ENCODE measurements around the gene PRKAR1B.
A peak's percentile ranks its signal among the peaks of the same experiment; 100 is the strongest.
"Not testable (repeated sequence)": the region's sequence is repeated elsewhere in the genome, so short reads cannot be mapped to it uniquely, and the experiment has no call there.

Gene PRKAR1B

GRCh38 chr7:641269-641671 lies 85.8 kb downstream of the PRKAR1B start:
- DNase-seq, result no peak

GRCh38 chr7:638256-639011 lies 88.6 kb downstream of the PRKAR1B start:
- no peak for DNase-seq

- no peak for DNase-seq
Measured at GRCh38 chr7:637826-638225, 89.3 kb downstream of the PRKAR1B start.

GRCh38 chr7:636396-636795 lies 90.7 kb downstream of the PRKAR1B start:
- DNase-seq, result peak; percentile 53 to 61

- DNase-seq, result not testable (repeated sequence)
Measured at GRCh38 chr7:635687-636382, 91.2 kb downstream of the PRKAR1B start.

GRCh38 chr7:635227-635626 lies 91.9 kb downstream of the PRKAR1B start:
- no peak for DNase-seq

GRCh38 chr7:633381-634018 lies 93.6 kb downstream of the PRKAR1B start:
- DNase-seq, result no peak

- no peak for DNase-seq
Measured at GRCh38 chr7:632831-633210, 94.3 kb downstream of the PRKAR1B start.

GRCh38 chr7:631964-632830 lies 94.9 kb downstream of the PRKAR1B start:
- DNase-seq, result no peak

GRCh38 chr7:631291-631711 lies 95.8 kb downstream of the PRKAR1B start:
- DNase-seq, result no peak

GRCh38 chr7:630539-630938 lies 96.5 kb downstream of the PRKAR1B start:
- no peak for DNase-seq

GRCh38 chr7:630111-630511 lies 97.0 kb downstream of the PRKAR1B start:
- no peak for DNase-seq

- no peak for DNase-seq
Measured at GRCh38 chr7:628826-629225, 98.3 kb downstream of the PRKAR1B start.

GRCh38 chr7:628402-628763 lies 98.7 kb downstream of the PRKAR1B start:
- no peak for DNase-seq

- no peak for DNase-seq
Measured at GRCh38 chr7:627661-628401, 99.2 kb downstream of the PRKAR1B start.

GRCh38 chr7:625376-625971 lies 101.6 kb downstream of the PRKAR1B start:
- no peak for DNase-seq

- DNase-seq, result no peak
Measured at GRCh38 chr7:623464-623863, 103.6 kb downstream of the PRKAR1B start.

GRCh38 chr7:621572-622285 lies 105.4 kb downstream of the PRKAR1B start:
- DNase-seq, result no peak

- no peak for DNase-seq
Measured at GRCh38 chr7:620885-621284, 106.2 kb downstream of the PRKAR1B start.

- no peak for DNase-seq
Measured at GRCh38 chr7:620056-620455, 107.0 kb downstream of the PRKAR1B start.

- no peak for DNase-seq
Measured at GRCh38 chr7:619368-619840, 107.7 kb downstream of the PRKAR1B start.
